ENCODE data around the gene OR13A1. TPM values are rescaled to one million over a fixed set of nuclear protein-coding genes. Genes with fewer than 3 reads are reported as not detected.
"Not testable (repeated sequence)": the region's sequence is repeated elsewhere in the genome, so short reads cannot be mapped to it uniquely, and the experiment has no call there.

OR13A1 gene
- polyA plus RNA-seq (2011; rRNA removed) (not detected in 2 replicates), polyA minus RNA-seq (2011; rRNA and poly(A)+ RNA removed) (not detected in 2 replicates)

- H3K27me3 ChIP-seq (ENCODE audit: control insufficient read depth, insufficient read depth, low read length) = no peaks in the 10 kb centered on the region
- DNase-seq (ENCODE audit: low read depth, low spot score) = no peak
- no peak within 1 kb of the TSS for H3K4me3 ChIP-seq (ENCODE audit: low read depth, low read length)
- CTCF ChIA-PET = no interaction called here
- POLR2A ChIA-PET = no interaction called here
- no peak for TF ChIP-seq CTCF (IDR thresholded peaks at IDR 0.05; ENCODE audit: low read depth, low read length)
- no peak within 1 kb of the TSS for H3K27ac ChIP-seq (ENCODE audit: low read depth, low read length)
- H3K9me3 ChIP-seq (ENCODE audit: control insufficient read depth, insufficient read depth, low read length) = no peaks in the 10 kb centered on the region
These were observed at the start of gene OR13A1 for GRCh38 chr10:45315508-45315907. Gene OR13A1 (minus strand): TSS chr10:45315608. CDS start chr10:45304422, 11,186 bp downstream.

- POLR2A ChIA-PET; H3K4me3 ChIP-seq (ENCODE audit: low read depth, low read length); DNase-seq (ENCODE audit: low read depth, low spot score); CTCF ChIA-PET; H3K27ac ChIP-seq (ENCODE audit: low read depth, low read length); H3K27me3 ChIP-seq (ENCODE audit: control insufficient read depth, insufficient read depth, low read length); H3K9me3 ChIP-seq (ENCODE audit: control insufficient read depth, insufficient read depth, low read length): not testable (repeated sequence)
These were observed 46.8 kb upstream of the OR13A1 start for GRCh38 chr10:45361983-45362799.

GRCh38 chr10:45358961-45359360 is 43.6 kb upstream of the OR13A1 start:
- H3K27ac ChIP-seq (ENCODE audit: low read depth, low read length); POLR2A ChIA-PET; H3K4me3 ChIP-seq (ENCODE audit: low read depth, low read length); H3K9me3 ChIP-seq (ENCODE audit: control insufficient read depth, insufficient read depth, low read length); H3K27me3 ChIP-seq (ENCODE audit: control insufficient read depth, insufficient read depth, low read length); DNase-seq (ENCODE audit: low read depth, low spot score); CTCF ChIA-PET: not testable (repeated sequence)

GRCh38 chr10:45355494-45355893 is 40.1 kb upstream of the OR13A1 start:
- ChIA-PET CTCF (interaction anchor here (0.6 kb wide), 1 partner anchor 11 kb away, joined by 3 read pairs; no protein-coding TSS in a partner anchor), POLR2A (no interaction called here)
- no peak for DNase-seq (ENCODE audit: low read depth, low spot score)
- Histone ChIP-seq H3K27ac (ENCODE audit: low read depth, low read length) (no peak overlapping the region), H3K4me3 (ENCODE audit: low read depth, low read length) (no peak overlapping the region), H3K27me3 (ENCODE audit: control insufficient read depth, insufficient read depth, low read length) (no peaks in the 10 kb centered on the region), H3K9me3 (ENCODE audit: control insufficient read depth, insufficient read depth, low read length) (no peaks in the 10 kb centered on the region)
- no peak for TF ChIP-seq CTCF (IDR thresholded peaks at IDR 0.05; ENCODE audit: low read depth, low read length)

- no peak overlapping the region for H3K4me3 ChIP-seq (ENCODE audit: low read depth, low read length)
- CTCF ChIA-PET = no interaction called here
- TF ChIP-seq CTCF (IDR thresholded peaks at IDR 0.05; ENCODE audit: low read depth, low read length) = no peak
- no peaks in the 10 kb centered on the region for H3K9me3 ChIP-seq (ENCODE audit: control insufficient read depth, insufficient read depth, low read length)
- no peak overlapping the region for H3K27ac ChIP-seq (ENCODE audit: low read depth, low read length)
- DNase-seq (ENCODE audit: low read depth, low spot score) = no peak
- no peaks in the 10 kb centered on the region for H3K27me3 ChIP-seq (ENCODE audit: control insufficient read depth, insufficient read depth, low read length)
- POLR2A ChIA-PET = no interaction called here
These were observed 38.9 kb upstream of the OR13A1 start for GRCh38 chr10:45354261-45354660.

GRCh38 chr10:45353186-45353585 is 37.8 kb upstream of the OR13A1 start:
- ChIA-PET CTCF (no interaction called here), POLR2A (no interaction called here)
- no peak for DNase-seq (ENCODE audit: low read depth, low spot score)
- Histone ChIP-seq H3K9me3 (ENCODE audit: control insufficient read depth, insufficient read depth, low read length) (peaks cover 3% of the 10 kb centered on the region), H3K27me3 (ENCODE audit: control insufficient read depth, insufficient read depth, low read length) (no peaks in the 10 kb centered on the region), H3K4me3 (ENCODE audit: low read depth, low read length) (no peak overlapping the region), H3K27ac (ENCODE audit: low read depth, low read length) (no peak overlapping the region)
- no peak for TF ChIP-seq CTCF (IDR thresholded peaks at IDR 0.05; ENCODE audit: low read depth, low read length)

- H3K27me3 ChIP-seq (ENCODE audit: control insufficient read depth, insufficient read depth, low read length); H3K4me3 ChIP-seq (ENCODE audit: low read depth, low read length); POLR2A ChIA-PET: not testable (repeated sequence)
These were observed 32.9 kb upstream of the OR13A1 start for GRCh38 chr10:45348196-45348765.

GRCh38 chr10:45347464-45347863 is 32.1 kb upstream of the OR13A1 start:
- H3K27ac ChIP-seq (ENCODE audit: low read depth, low read length); CTCF ChIA-PET; H3K4me3 ChIP-seq (ENCODE audit: low read depth, low read length); H3K27me3 ChIP-seq (ENCODE audit: control insufficient read depth, insufficient read depth, low read length); DNase-seq (ENCODE audit: low read depth, low spot score); POLR2A ChIA-PET: not testable (repeated sequence)
- H3K9me3 ChIP-seq (ENCODE audit: control insufficient read depth, insufficient read depth, low read length) = peaks cover 25% of the 10 kb centered on the region

More at GRCh38 chr10:45348196-45348765, 32.9 kb upstream of the OR13A1 start:
- CTCF ChIA-PET; DNase-seq (ENCODE audit: low read depth, low spot score); H3K27ac ChIP-seq (ENCODE audit: low read depth, low read length): not testable (repeated sequence)
- H3K9me3 ChIP-seq (ENCODE audit: control insufficient read depth, insufficient read depth, low read length) = peaks cover 25% of the 10 kb centered on the region
